ENCODE results near the gene CLDN2. TPM values are rescaled to one million over a fixed set of nuclear protein-coding genes. Genes with fewer than 3 reads are reported as not detected.
"Not testable (repeated sequence)": the region's sequence is repeated elsewhere in the genome, so short reads cannot be mapped to it uniquely, and the experiment has no call there.

The CLDN2 gene
- total RNA-seq (2022) (not detected in 2 replicates), Bru-seq, nascent RNA (percentile 10 among the genes with signal in this experiment), BruChase-seq, experiment 1, labeled RNA remaining after a 6-hour chase (percentile 43 among the genes with signal in this experiment), BruChase-seq, experiment 2, labeled RNA remaining after a 2-hour chase (percentile 22 among the genes with signal in this experiment)
- long read RNA-seq, result 0 reads

- POLR2A ChIA-PET, result no interaction called here
- intact Hi-C loops (cut with micrococcal nuclease), result no loop called here
- no TSS peak for BruUV-seq (replicated peaks)
These were observed at the start of gene CLDN2 for GRCh38 chrX:106919932-106920452. Gene CLDN2 (plus strand): TSS chrX:106920402. CDS start chrX:106928229, 7,827 bp downstream.

GRCh38 chrX:106872796-106873195, 47.4 kb upstream of the CLDN2 start:
- intact Hi-C loops (cut with micrococcal nuclease); H3K36me3 Mint-ChIP-seq (ENCODE audit: insufficient read depth, unreplicated experiment); POLR2A ChIA-PET; BruUV-seq (replicated peaks); H3K4me1 Mint-ChIP-seq (ENCODE audit: insufficient read depth, unreplicated experiment); H3K27ac Mint-ChIP-seq (ENCODE audit: low read depth, unreplicated experiment); DNase-seq (ENCODE audit: unreplicated experiment); H3K9me3 Mint-ChIP-seq (ENCODE audit: unreplicated experiment); H3K4me3 Mint-ChIP-seq (ENCODE audit: unreplicated experiment): not testable (repeated sequence)
- CTCF ChIA-PET, result interaction anchor here (0.6 to 6.8 kb wide), 5 partner anchors 10 to 392 kb away, joined by 3 to 50 read pairs (median 5); no protein-coding TSS in a partner anchor
- H3K27me3 Mint-ChIP-seq (ENCODE audit: insufficient read depth, unreplicated experiment), result peaks cover 24% of the 10 kb centered on the region

More at GRCh38 chrX:106919932-106920452, at the start of gene CLDN2:
- Mint-ChIP-seq H3K4me3 (ENCODE audit: unreplicated experiment) (no peak within 1 kb of the TSS), H3K27me3 (ENCODE audit: insufficient read depth, unreplicated experiment) (peaks cover 36% of the 10 kb centered on the region), H3K27ac (ENCODE audit: low read depth, unreplicated experiment) (no peak within 1 kb of the TSS), H3K4me1 (ENCODE audit: insufficient read depth, unreplicated experiment) (peaks cover 18% of the 10 kb centered on the region), H3K36me3 (ENCODE audit: insufficient read depth, unreplicated experiment) (no peaks in the 10 kb centered on the region), H3K9me3 (ENCODE audit: unreplicated experiment) (no peaks in the 10 kb centered on the region)
- CTCF ChIA-PET, result interaction anchor here (0.5 to 1.3 kb wide), 2 partner anchors 25 to 55 kb away, joined by 3 to 4 read pairs; no protein-coding TSS in a partner anchor
- DNase-seq (ENCODE audit: unreplicated experiment), result no peak
- no peak for TF ChIP-seq CTCF (IDR thresholded peaks at IDR 0.05; ENCODE audit: unreplicated experiment)

- H3K27me3 Mint-ChIP-seq (ENCODE audit: insufficient read depth, unreplicated experiment), result peaks cover 37% of the 10 kb centered on the region
- ChIA-PET POLR2A (no interaction called here), CTCF (interaction anchor here (0.6 to 6.8 kb wide), 9 partner anchors 11 to 1390 kb away, joined by 3 to 50 read pairs (median 4); no protein-coding TSS in a partner anchor)
- H3K4me1 Mint-ChIP-seq (ENCODE audit: insufficient read depth, unreplicated experiment), result no peaks in the 10 kb centered on the region
- H3K9me3 Mint-ChIP-seq (ENCODE audit: unreplicated experiment), result no peaks in the 10 kb centered on the region
- no peak overlapping the region for H3K27ac Mint-ChIP-seq (ENCODE audit: low read depth, unreplicated experiment)
- no peaks in the 10 kb centered on the region for H3K36me3 Mint-ChIP-seq (ENCODE audit: insufficient read depth, unreplicated experiment)
- DNase-seq (ENCODE audit: unreplicated experiment), result peak; percentile 50
- BruUV-seq (replicated peaks), result no TSS peak
- intact Hi-C loops (cut with micrococcal nuclease), result no loop called here
- H3K4me3 Mint-ChIP-seq (ENCODE audit: unreplicated experiment), result no peak overlapping the region
- TF ChIP-seq CTCF (IDR thresholded peaks at IDR 0.05; ENCODE audit: unreplicated experiment), result peak; percentile 64
These were observed 46.1 kb upstream of the CLDN2 start for GRCh38 chrX:106874075-106874474.

- H3K4me1 Mint-ChIP-seq (ENCODE audit: insufficient read depth, unreplicated experiment), result no peaks in the 10 kb centered on the region
- intact Hi-C loops (cut with micrococcal nuclease), result no loop called here
- H3K4me3 Mint-ChIP-seq (ENCODE audit: unreplicated experiment), result no peak overlapping the region
- ChIA-PET CTCF (interaction anchor here (0.6 to 6.8 kb wide), 8 partner anchors 9 to 991 kb away, joined by 3 to 50 read pairs (median 5); no protein-coding TSS in a partner anchor), POLR2A (no interaction called here)
- H3K27me3 Mint-ChIP-seq (ENCODE audit: insufficient read depth, unreplicated experiment), result peaks cover 47% of the 10 kb centered on the region
- no peak for DNase-seq (ENCODE audit: unreplicated experiment)
- BruUV-seq (replicated peaks), result no TSS peak
- TF ChIP-seq CTCF (IDR thresholded peaks at IDR 0.05; ENCODE audit: unreplicated experiment), result no peak
- H3K36me3 Mint-ChIP-seq (ENCODE audit: insufficient read depth, unreplicated experiment), result no peaks in the 10 kb centered on the region
- peaks cover 2% of the 10 kb centered on the region for H3K9me3 Mint-ChIP-seq (ENCODE audit: unreplicated experiment)
- no peak overlapping the region for H3K27ac Mint-ChIP-seq (ENCODE audit: low read depth, unreplicated experiment)
These were observed 45.1 kb upstream of the CLDN2 start for GRCh38 chrX:106875151-106875550.

All from MCF 10A (cell line).